BE2C (cell line): ENCODE results near the gene CISD3.

Source experiments
- DNase-seq: peaks from one replicate; pipeline ENCODE4 v3.0.0-alpha.2; 2020
- H3K27me3 ChIP-seq: fragments of 250-450 bp; sonication (Bioruptor Pico); 2 replicates; pipeline ENCODE4 v1.5.1; 2020; ENCODE audit warnings: mild to moderate bottlenecking
- H3K36me3 ChIP-seq: fragments of 250-450 bp; sonication (Bioruptor Pico); 2 replicates; pipeline ENCODE4 v1.5.1; 2020; ENCODE audit warnings: mild to moderate bottlenecking
- H3K4me1 ChIP-seq: fragments of 250-450 bp; sonication (Bioruptor Pico); 2 replicates; pipeline ENCODE4 v1.5.1; 2020
- H3K4me3 ChIP-seq: 2 replicates; pipeline ENCODE4 v1.5.1; 2011; ENCODE audit warnings: low read depth, low read length
- H3K9me3 ChIP-seq: fragments of 250-450 bp; sonication (Bioruptor Pico); 2 replicates; pipeline ENCODE4 v1.5.1; 2020
- CTCF ChIP-seq: IDR thresholded peaks from 2 replicates; pipeline ENCODE4 v1.5.1; 2012; ENCODE audit warnings: mild to moderate bottlenecking, low read depth, low read length

The CISD3 gene

GRCh38 chr17:38749223-38750043 lies 19.3 kb downstream of the CISD3 start:
- Histone ChIP-seq H3K27me3 (no peaks in the 10 kb centered on the region), H3K9me3 (no peaks in the 10 kb centered on the region), H3K4me3 (peak overlapping the region; percentile 96), H3K36me3 (peaks cover 8% of the 10 kb centered on the region), H3K4me1 (peaks cover 23% of the 10 kb centered on the region)
- no peak for TF ChIP-seq CTCF
- DNase-seq, result peak; percentile 73

- Histone ChIP-seq H3K4me1 (peaks cover 18% of the 10 kb centered on the region), H3K9me3 (no peaks in the 10 kb centered on the region), H3K36me3 (peaks cover 14% of the 10 kb centered on the region), H3K27me3 (no peaks in the 10 kb centered on the region), H3K4me3 (peak overlapping the region; percentile 96)
- TF ChIP-seq CTCF, result no peak
- DNase-seq, result no peak
Observed at GRCh38 chr17:38750044-38750311, 19.8 kb downstream of the CISD3 start.

- H3K4me3 ChIP-seq, result peak overlapping the region; percentile 96
- H3K9me3 ChIP-seq, result no peaks in the 10 kb centered on the region
- DNase-seq, result no peak
- H3K36me3 ChIP-seq, result peaks cover 17% of the 10 kb centered on the region
- TF ChIP-seq CTCF, result no peak
- H3K27me3 ChIP-seq, result no peaks in the 10 kb centered on the region
- peaks cover 13% of the 10 kb centered on the region for H3K4me1 ChIP-seq
Observed at GRCh38 chr17:38750312-38751121, 20.4 kb downstream of the CISD3 start.

DNA sequence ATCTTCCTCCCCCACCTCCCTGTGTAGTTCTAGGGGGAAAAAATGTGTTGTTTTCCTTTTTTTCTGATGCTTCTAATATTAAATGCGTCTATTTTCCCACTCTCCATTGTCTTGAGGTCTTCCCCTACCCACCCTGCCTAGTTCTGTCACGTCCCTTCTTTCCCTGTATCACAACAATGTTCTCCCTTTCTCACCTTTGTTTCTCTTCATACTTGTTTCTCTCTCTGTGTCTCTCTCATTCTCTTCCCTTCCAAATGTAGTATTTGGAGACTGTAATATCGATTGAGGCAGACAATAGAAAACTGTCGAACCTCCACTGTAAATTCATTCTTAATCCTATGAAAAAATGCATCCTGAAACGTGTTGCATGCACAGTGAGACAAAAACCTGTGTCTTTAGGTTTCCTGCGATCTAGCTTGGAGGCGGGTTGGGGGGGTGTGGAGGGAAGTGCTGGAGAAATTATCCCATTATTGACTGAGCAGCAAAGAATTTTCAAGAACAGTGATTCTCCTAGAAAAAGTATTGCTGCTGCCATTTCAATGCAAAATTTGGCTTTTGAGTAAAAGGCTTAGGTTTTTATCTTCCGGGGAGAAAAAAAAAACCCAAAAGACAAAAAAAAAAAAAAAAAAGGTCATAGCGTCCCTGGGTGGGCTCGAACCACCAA lies 21.1 kb downstream of the CISD3 start:
- peak overlapping the region; percentile 96 for H3K4me3 ChIP-seq
- H3K27me3 ChIP-seq, result no peaks in the 10 kb centered on the region
- peaks cover 7% of the 10 kb centered on the region for H3K4me1 ChIP-seq
- no peak for TF ChIP-seq CTCF
- H3K9me3 ChIP-seq, result no peaks in the 10 kb centered on the region
- DNase-seq, result no peak
- H3K36me3 ChIP-seq, result peaks cover 23% of the 10 kb centered on the region

- H3K36me3 ChIP-seq, result peaks cover 27% of the 10 kb centered on the region
- no peaks in the 10 kb centered on the region for H3K27me3 ChIP-seq
- peak overlapping the region; percentile 96 for H3K4me3 ChIP-seq
- peaks cover 7% of the 10 kb centered on the region for H3K4me1 ChIP-seq
- DNase-seq, result peak; percentile 79
- no peak for TF ChIP-seq CTCF
- no peaks in the 10 kb centered on the region for H3K9me3 ChIP-seq
Observed at GRCh38 chr17:38751808-38752307, 21.7 kb downstream of the CISD3 start.
